HG03196 (cell line): ENCODE data around the gene GET4.

ENCODE experiments used
- ATAC-seq: cut with Tn5 transposase; IDR thresholded peaks from one replicate; pipeline ENCODE4 v1.9.1; 2021; ENCODE audit not compliant: unreplicated experiment

The GET4 gene

DNA sequence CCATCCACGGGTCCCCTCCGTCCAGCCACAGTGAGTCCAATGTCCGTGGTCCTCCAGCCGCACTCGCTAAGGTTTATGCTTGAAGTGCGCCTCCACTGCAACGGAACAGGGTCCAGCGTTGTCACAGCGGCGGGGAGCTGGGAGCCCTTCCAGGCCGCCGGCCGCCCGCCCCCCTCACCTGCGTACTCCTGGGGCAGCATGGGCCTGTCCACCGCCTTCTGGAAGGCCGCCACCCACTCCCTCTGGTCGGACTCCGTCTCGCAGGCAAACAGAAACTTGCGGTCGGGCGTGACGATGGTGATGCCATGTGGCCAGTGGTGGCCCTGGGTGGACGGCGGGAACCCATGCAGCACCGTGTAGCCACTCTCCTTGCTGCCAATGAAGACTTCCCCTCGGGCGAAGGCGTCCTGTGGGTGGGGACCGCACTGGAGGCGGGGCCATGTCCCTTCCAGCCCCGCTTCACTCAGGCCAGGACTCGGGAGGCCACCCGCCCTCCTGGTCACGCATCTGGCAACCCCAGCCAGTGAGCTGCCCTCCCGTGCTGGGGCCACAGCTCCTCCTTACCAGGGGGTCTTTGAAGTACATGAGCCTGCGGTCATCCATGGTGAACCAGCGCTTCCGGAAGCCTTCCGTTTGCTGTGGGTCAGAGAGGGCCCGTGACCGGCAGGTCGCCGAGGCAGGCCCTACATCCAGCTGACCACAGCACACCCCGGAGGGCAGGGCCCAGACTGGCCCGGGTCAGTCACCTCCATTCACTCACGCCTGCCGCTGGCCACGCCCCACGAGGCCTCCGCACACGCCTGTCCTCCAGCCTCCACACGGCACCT is 22.7 kb downstream of the GET4 start:
- no peak for ATAC-seq

DNA sequence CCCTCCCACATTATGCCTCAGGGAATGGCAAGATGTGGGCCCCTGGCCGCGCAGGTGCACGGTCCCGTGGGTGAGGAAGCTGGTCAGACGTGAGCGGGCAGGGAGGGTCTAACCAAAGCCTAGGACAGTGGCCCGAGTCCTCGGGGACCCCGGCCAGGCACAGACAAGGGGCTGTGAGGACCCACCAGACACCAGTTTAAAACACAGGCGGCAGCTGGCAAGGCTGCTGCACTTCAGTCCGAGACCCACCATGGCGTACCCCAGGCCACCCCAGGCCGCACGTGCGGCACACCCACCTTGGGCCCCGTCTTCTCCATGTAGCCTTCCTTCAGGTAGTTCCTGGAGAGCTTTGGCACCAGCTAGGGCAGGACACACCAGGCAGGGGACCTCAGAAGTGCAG is 23.5 kb downstream of the GET4 start:
- ATAC-seq: no peak

DNA sequence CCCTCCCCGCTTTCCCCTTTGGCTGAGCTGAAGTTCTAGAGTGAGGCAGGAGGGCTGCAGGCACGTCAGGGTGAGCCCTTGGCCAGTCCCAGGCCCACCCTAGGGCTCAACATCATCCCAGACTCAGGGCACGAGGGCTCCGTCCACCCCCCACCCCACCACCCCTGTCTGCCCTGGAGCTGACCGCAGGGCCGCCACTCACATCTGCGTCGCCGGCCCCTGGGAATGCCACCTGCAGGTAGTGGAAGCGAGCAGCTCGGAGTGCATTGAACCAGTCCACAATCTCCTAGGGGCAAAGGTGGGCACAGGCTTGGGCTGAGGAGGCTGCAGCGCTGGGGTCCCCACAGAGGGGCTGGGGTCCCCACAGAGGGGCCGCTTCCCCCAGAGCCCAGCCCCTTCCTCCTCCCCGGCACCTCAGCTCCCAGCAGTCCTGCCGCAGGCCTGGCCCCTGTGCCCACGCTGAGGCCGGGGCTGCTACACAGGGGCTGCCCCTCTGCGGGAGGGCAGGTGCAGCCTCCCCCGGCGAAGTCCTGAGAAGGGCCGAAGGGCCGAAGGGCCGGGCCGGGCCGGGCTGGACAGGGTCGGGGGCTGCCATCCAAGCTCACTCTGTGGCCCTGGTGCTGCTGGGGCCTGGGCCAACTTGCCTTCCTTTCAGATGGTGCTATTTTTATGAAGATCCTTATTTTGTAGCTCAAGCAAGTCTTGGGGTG is 24.1 kb downstream of the GET4 start:
- no peak for ATAC-seq

DNA sequence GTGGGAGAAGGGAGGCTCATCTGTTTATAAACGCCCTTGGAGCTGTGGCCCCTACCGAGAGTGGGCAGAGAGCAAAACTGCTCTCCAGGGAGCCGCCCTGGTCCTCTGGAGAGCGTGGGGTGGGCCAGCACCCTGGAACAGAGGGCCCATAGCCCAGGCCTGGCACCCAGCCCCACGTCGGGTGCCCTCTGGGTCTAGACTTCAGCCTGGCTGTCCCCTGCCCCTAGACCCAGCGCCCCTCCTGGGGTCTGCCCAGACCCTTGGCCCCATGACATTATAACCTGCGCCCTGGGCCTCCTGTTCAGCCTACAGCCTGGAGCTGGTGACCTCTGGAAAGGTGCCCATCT is 24.7 kb downstream of the GET4 start:
- no peak for ATAC-seq

DNA sequence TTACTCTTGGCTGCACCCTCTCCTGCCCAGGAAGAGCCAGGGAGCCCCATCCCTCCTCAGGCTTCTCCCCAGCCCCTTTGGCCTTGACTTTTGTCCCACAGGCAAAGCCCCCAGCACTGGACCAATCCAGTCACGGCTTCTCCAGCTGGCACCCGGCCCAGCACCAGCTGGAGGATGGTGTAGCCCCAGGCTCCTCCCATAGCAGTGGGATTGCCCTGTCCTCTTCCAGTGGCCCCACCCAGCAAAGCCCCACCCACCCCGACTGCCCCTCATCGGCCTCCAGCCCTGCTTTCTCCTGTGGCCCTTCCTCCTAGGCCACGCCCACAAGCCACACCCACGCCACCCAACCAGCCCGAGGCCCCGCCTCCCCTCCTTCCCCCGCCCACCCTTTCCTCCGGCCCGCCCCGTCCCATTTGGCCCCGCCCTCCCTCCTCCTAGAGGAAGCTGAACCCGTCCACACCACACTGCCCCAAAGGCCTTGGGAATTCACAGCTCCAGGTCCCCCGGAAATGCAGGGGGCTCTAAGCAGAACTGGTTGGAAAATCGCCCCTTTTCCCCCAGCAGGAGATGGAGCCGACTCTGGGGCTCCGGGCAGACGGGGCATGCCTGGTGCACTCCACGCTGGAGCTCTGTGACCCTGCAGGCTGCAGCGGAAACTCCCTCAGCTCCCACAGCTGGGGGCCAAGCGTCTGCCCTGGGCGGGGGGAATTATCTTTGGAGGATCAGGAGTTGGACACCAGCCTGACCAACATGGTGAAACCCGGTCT is 25.2 kb downstream of the GET4 start:
- ATAC-seq: no peak

DNA sequence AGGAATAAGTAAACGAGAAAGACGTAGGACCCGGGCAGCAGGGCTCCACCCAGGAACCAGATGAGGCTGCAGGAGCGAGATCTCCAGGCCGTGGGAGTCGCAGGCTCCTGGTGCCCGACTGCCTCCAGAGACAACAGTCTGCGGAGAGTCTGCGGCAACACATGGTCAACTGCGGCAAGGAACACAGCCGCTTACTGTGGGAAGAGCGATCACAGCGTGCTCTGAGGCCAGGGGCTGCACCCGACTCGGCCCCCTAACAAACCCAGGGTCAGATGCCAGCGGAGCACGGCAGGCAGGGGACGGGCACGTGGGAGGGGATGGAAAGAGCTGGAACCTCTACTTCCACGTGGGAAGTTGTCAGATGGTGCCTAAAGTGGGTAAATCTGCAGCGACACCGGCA is 26.6 kb downstream of the GET4 start:
- ATAC-seq: no peak

DNA sequence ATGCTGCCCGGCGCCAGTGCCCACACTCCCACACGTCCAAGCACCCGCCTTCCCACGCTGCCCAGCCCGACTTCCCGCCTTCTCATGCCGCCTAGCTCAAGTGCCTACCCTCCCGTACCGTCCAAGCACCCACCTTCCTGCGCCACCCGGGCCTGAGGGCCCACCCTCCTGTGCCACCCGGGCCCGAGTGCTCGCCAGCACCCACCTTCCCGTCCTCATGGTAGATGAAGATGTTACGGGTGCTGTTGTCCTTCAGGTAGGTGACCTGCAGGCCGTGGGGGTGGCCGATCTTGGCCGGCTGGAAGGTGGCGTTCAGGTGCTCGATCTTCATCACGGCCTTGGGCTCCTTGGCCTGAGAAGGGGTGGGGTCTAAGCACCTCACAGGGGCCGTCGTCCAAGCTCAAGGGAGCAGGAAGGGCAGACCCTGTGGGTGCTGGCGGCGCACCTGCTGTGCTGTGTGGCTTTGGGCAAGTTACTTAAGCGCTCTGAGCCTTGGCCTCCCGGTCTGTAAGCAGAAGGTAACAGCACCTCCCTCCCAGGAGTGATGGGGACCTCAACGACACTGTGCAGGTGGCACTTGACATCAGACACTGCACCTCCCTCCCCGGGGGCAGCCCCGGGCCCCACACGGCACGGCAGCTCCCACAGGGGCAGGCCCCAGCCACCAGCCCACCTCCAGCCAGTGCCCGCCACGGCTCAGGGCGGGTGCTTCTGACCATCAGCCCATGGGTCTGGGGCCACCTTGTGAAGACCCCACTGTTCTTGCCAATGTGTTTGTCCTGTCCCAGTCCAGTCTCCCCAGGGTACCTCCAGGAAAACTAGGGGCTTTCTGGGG is 27.8 kb downstream of the GET4 start:
- ATAC-seq: no peak

DNA sequence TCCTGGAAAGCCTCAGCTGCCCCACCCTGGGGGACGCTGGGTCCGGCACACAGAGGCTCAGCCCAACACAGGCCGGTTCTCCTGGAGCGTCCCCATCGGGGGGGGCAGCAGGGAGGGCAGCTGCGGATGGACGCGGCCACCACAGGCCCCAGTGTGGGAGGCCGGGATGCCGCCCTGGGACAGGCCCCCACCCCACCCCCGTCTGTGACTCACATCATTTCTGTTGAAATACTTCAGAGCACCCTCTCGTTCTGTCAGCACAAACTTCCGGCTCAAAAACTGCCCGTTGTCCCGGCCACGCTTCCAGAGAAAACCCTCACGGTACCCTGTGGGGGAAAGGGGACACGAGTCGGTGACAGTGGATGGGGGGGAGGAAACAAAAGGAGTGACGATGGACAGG is 28.5 kb downstream of the GET4 start:
- ATAC-seq: no peak

DNA sequence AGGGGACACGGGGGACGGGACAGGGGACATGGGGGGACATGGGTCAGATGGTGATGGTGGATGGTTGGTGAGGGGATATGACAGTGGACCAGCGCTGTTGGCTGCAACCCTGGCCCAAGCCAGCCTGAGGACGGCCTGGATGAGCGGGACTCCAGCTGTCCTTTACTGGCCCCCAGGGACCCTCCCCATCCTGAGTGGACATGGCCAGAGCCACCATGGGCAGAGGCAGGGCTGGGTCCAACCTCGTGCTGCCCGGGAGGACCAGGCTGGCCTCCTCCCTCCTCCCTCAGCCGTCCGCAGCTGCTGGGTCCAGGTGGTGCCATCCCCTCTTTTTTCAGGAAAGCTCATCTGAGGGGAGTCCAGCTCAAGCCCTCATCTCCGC is 30.4 kb downstream of the GET4 start:
- ATAC-seq: no peak

DNA sequence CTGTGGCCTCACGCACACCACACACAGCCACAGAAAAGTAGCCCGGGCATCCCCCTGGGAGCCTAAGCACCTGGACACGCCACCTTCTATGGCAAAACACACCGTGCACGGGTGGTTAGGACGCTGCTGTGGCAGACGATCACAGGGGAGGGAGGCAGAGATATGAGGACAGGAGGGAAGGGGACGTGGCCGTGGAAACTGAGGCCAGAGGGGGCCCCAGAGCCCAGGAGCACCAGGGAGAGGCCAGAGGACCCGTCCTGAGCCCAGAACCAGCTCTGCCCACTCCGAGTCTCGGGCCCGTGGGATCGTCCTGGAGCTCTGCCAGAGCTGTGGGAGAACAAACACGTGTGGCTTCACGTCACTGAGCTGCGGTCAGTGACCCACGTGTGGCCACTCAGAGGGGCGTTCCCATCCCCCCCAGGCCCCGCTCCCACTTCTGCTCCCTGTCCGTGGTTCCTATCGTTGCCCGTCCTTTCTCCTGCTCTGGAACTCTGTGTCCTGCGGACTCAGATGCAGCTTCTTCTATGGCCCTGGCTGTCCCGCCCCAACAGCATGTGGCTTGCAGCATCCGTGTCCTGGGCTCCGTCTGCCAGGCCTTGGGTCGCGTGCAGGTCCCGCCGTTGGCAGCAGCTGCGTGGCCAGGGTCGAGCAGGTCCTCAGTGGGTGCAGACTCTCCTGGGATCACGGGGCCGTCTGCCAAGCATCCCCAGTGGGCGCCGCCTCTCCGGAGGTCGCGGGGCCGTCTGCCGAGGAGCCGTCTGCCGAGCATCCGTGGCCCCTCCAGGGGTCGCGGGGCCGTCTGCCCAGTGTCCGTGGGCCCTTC is 31.0 kb downstream of the GET4 start:
- no peak for ATAC-seq

DNA sequence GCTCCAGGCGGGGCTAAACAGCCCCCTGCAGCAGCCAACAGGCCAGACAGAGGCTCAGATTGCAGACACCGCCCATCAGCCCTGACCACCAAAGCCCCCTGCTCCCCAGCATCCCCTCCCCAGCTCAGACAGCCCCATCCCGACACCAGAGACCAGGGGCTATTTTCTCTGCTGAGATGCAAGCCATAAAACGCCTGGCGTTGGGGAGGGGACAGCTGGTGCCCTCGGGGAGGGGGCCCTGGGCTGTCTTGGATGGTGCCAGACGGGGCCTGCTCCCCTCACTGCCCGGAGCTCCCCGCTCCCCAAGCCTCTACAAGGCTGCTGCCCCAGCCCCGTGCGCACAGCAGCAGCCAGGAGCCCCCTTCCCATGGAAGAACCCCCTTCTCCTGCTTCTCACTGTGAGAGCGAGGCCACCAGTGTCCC is 31.8 kb downstream of the GET4 start:
- no peak for ATAC-seq

DNA sequence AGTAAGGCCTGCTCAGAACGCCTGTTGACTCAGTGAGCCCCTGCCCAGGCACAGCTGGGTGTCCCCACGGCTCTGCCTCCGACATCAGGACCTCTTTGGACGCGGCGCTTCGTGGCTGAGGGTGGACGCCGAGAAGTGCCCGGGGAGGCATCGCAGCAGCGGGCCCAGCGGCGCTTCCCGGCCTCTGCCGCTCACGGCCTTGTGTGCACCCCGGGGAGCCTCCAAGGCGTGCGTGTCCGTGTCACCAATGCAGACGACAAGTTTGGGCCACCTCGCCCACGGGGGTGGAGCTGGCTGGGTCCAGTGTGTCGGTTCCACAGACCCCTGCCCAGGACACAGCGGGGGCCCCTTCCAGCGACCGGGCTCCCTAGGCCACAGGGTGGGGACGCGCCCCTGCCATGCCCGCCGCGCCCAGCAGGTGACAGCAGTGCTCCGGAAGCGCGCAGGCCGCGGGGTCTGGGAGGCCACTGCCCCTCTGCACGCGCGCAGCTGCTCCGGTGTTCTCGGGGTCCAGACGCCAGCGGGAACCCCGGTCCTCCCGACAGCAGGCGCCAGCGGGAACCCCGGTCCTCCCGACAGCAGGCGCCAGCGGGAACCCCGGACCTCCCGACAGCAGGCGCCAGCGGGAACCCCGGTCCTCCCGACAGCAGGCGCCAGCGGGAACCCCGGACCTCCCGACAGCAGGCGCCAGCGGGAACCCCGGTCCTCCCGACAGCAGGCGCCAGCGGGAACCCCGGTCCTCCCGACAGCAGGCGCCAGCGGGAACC is 32.4 kb downstream of the GET4 start:
- peak; percentile 63 for ATAC-seq

DNA sequence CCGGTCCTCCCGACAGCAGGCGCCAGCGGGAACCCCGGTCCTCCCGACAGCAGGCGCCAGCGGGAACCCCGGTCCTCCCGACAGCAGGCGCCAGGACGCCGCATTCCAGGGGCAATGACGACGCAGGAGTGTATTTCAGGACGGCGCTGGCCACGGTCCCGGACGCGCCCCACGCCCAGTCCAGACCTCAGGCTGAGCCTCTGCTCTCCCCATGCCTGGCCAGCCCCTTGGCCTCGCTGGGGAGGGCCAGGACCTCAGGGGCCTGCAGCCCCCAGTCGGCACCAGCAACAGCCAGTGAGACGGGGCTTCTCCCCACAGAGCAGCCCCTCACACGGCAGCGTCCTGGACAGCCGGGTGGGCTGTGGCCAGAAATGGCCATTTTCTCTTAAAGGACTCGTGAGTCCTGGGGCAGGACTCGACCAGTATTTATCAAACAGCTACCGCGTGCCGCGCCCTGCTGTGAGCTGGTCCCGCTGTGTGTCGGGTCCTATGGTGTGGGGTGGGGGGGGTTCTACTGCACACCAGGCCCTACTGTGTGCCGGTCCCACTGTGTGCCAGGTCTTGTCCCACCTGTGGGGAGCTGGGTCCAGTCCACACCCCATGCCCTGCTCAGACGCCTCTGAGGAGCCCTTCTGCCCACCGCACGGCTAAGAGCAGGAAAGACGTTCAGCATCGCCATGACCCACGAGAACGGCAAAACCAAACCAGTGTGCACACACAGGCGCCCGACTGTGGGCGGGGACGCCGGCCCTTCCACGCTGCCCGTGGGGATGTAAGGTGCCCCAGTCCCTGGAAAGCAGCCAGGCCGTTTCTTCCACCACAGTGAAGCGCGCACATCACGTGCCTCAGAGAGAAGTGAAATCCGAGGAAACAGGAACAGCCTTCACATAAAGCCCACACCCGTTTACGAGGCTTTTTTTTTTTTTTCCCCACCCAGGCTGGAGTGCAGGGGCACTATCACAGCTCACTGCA is 33.3 kb downstream of the GET4 start:
- no peak for ATAC-seq

DNA sequence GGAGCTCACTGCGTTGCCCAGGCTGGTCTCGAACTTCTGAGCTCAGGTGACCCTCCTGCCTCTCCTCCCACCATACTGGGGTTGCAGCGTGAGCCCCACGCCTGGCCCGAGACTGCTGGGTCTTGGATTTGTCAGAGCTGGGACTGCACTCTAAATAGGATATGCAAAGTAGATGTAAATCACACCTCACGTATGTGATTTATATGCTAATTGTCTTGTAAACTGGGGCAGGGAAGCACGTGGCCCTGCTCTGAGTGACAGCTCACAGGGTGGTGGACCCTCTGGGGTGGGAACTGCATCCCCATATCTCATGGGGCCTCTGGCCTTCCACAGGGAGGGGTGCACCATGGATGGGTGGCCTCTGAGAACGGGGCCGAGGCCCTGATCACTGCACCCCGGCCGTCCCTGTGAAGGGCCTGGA is 34.1 kb downstream of the GET4 start:
- ATAC-seq: no peak

DNA sequence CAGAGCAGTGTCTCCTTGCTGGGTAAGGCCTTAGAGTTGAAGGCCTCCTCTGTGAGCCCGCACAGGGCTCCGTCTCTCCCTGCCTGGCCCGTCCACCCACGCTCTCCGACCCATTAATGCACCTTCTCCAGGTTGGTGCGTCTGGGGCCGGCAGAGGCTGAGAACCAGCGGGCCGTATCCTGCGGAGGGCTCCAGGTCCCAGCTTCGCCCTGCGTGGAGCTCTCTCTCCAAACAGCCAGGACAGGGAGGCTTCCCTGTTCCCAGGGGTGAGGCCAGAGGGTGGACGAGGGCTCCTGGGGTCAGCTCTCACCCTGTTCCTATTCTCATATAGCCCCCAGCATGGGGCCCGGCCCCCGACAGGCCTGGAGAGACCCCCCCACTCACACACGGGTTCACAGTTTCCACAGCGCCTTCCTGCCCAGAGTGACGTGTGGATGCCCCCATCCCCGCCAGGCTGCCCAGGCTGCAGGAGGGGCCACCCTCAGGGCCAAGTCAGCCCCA is 34.6 kb downstream of the GET4 start:
- ATAC-seq: no peak

DNA sequence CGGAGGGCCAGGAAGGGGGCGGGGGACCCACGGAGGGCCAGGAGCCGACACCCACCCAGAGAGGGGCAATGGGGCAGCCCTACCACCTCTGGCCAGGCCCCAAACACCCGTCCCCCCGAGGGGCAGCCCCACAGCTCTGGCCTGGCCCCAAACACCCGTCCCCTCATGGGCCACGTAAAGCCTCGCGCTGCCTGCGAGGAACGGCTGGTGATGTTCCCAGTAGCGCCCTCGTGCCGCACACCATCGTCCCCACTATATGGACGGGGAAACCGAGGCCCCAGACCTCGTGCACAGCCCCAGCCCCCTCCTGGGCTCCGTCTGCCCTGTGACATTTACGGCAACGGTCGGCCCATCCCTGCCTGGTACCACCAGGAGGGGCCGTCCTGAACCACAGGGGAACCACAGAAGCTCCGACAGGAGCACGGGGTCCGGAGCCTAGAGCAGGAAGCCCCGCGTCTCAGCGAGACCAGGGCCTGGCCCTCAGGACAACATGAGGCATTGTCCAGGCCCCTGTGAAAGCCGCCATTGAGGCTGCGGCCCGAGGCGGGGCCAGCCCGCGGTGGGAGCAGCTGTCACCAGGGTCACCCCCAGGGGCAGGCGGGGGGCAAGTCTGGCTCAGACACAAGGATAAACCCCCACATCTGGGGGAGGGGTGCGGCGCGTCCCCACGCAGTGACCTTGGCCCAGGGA is 35.6 kb downstream of the GET4 start:
- ATAC-seq: no peak

DNA sequence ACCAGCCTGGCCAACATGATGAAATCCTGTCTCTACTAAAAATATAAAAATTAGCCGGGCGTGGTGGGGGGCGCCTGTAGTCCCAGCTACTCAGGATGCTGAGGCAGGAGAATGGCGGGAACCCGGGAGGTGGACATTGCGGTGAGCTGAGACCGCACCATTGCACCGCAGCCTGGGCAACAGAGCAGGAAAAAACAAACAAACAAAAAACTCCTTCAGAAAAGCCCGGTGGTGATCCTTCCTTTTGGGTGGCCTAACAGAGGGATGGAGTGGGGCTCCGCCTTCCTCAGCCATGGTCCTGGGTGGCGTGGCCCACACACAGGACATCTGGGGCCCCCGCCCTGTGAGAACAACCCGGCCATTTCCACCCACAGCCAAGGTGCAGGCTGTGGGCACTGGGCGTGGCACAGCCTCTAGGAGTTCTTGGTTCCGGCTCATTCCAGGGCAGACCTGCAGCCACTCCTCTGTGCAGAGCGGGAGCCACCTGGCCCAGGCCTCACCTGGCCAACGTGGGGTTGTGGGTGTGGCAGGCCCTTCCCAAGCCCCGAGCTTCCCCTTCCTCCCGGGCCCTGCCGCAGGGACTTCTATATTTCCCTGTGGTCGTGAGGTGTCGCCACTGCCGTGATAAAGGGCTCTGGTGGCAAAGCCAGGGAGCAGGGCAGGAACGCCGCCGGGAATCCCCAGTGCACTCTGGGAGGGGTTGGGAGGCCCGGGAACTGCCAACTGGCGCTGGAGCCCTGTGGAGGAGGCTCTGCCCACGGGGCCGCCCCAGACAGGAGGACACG is 37.6 kb downstream of the GET4 start:
- no peak for ATAC-seq
